Testis (tissue), 3 donors: ENCODE data around the gene EML4. TPM values are rescaled to one million over a fixed set of nuclear protein-coding genes. Genes with fewer than 3 reads are reported as not detected.

ENCODE experiments used
- DNase-seq: peaks from one replicate; pipeline ENCODE4 v3.0.0-alpha.2; 2019
- H3K27ac ChIP-seq, 2 donors: fragments of 200-600 bp; sonication (generic); one replicate each; pipeline ENCODE4 v1.5.1; 2019
- H3K27me3 ChIP-seq: fragments of 200-600 bp; sonication (generic); one replicate; pipeline ENCODE4 v1.5.1; 2019
- H3K36me3 ChIP-seq: fragments of 200-600 bp; sonication (generic); one replicate; pipeline ENCODE4 v1.5.1; 2017; ENCODE audit warnings: low read depth; ENCODE audit errors: missing control alignments
- H3K4me1 ChIP-seq: fragments of 200-600 bp; sonication (generic); one replicate; pipeline ENCODE4 v1.5.1; 2019
- H3K4me3 ChIP-seq, 2 donors: fragments of 200-600 bp; sonication (generic); one replicate each; pipeline ENCODE4 v1.5.1; 2017 to 2019
- H3K9me3 ChIP-seq: fragments of 200-600 bp; sonication (generic); one replicate; pipeline ENCODE4 v1.5.1; 2017
- CTCF ChIP-seq, 3 experiments: fragments of 450-650 bp in 2 of 3; fragments of 200-600 bp in 1 of 3; sonication (generic) in 1 of 3; IDR thresholded peaks; one replicate each; pipeline ENCODE4 v1.5.1; 2016 to 2019; ENCODE audit warnings: antibody characterized with exemption in 3 of 3, mild to moderate bottlenecking in 2 of 3, moderate library complexity in 1 of 3
- POLR2A ChIP-seq: fragments of 450-650 bp; IDR thresholded peaks from one replicate; pipeline ENCODE4 v1.6.1; 2017; ENCODE audit warnings: antibody characterized with exemption, mild to moderate bottlenecking, moderate library complexity
- WGBS, 2 donors: methylation state at CpG; one replicate each; pipeline ENCODE4 v1.1.5; 2018; 5-methylcytosine and 5-hydroxymethylcytosine counted together
- intact Hi-C: fragments of 100-400 bp; cut with DNase I; formaldehyde crosslinking; loops from one replicate; pipeline ENCODE4 v1.15.1; 2023; ENCODE audit warnings: low total_unique reads
- polyA plus RNA-seq: library from polyadenylated mRNA; stranded (reverse); fragments of 350-450 nt; fragmentation: Illumina TruSeq; extraction: RNeasy Lipid Tissue Mini Kit (QIAGEN cat#74804); gene quantifications from one replicate; pipeline ENCODE4 v1.2.3, GENCODE V29; 2014; ENCODE audit warnings: low read depth, low replicate concordance; ENCODE audit not compliant: insufficient read depth
- total RNA-seq, 2 donors: library from RNA; depleted of rRNA; stranded (reverse); fragments of >200 nt; gene quantifications; one replicate each; pipeline ENCODE4 v1.2.3, GENCODE V29; 2016

The EML4 gene
- total and polyA plus RNA-seq, 3 donors from 2014 or later: 49.0 to 71.0 (median 67.1) TPM

- no peak overlapping the region for H3K27ac ChIP-seq
- no peaks in the 10 kb centered on the region for H3K27me3 ChIP-seq
- 82 to 84% methylated on average over 2 of the region's 2 CpGs for WGBS, 2 donors
- H3K4me3 ChIP-seq: no peak overlapping the region
- H3K36me3 ChIP-seq: no peaks in the 10 kb centered on the region
- no peaks in the 10 kb centered on the region for H3K9me3 ChIP-seq
- intact Hi-C loops: no loop called here
- DNase-seq: no peak
- TF ChIP-seq CTCF (IDR thresholded peaks at IDR 0.05) (no peak), POLR2A (no peak)
- H3K4me1 ChIP-seq: no peaks in the 10 kb centered on the region
Measured at GRCh38 chr2:42249284-42249683, 80.1 kb downstream of the EML4 start.

DNA sequence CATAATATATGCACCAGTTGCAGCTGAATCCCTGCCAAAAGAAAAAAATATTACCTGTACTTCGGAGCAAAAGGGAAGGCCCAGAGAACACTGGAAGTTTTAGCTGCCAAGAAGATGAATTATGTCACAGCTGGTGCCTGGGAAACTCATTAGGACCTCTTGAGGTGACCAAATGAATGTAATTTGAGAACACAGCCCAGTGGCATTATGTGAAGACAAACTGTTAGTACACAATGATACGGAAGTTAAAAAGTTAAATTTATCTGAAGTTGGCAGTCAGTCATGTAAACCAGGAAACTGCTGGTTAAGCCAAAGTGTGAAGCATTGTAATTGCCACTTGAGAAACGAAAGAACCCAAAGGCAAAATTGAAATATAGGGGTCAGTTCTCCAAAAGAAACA, 80.7 kb downstream of the EML4 start:
- H3K4me3 ChIP-seq: no peak overlapping the region
- no peak overlapping the region for H3K27ac ChIP-seq
- H3K9me3 ChIP-seq: no peaks in the 10 kb centered on the region
- H3K4me1 ChIP-seq: no peaks in the 10 kb centered on the region
- H3K27me3 ChIP-seq: no peaks in the 10 kb centered on the region
- no peaks in the 10 kb centered on the region for H3K36me3 ChIP-seq
- 53 to 54% methylated on average over 3 of the region's 3 CpGs for WGBS, 2 donors
- intact Hi-C loops: no loop called here
- TF ChIP-seq CTCF (IDR thresholded peaks at IDR 0.05): no peak
- no peak for TF ChIP-seq POLR2A
- DNase-seq: no peak

DNA sequence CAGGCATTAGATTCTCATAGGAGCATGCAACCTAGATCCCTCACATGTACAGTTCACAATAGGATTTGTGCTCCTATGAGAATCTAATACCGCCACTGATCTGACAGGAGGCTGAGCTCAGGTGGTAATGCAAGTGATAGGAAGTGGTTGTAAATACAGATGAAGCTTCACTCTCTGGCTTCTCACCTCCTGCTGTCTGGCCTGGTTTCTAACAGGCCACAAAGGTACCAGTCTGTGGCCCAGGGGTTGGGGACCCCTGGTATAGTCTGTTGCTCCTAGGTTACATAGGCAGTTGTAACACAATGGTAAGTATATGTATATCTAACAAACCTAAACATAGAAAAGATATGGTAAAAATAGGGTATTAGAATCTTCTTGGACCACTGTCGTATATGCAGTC, 81.8 kb downstream of the EML4 start:
- no peak for DNase-seq
- 97 to 98% methylated on average over 2 of the region's 2 CpGs for WGBS, 2 donors
- intact Hi-C loops: no loop called here

GRCh38 chr2:42252464-42252863, 83.3 kb downstream of the EML4 start:
- Histone ChIP-seq H3K4me1 (no peaks in the 10 kb centered on the region), H3K4me3 (no peak overlapping the region), H3K9me3 (no peaks in the 10 kb centered on the region), H3K27me3 (no peaks in the 10 kb centered on the region), H3K36me3 (no peaks in the 10 kb centered on the region), H3K27ac (no peak overlapping the region)
- TF ChIP-seq CTCF (IDR thresholded peaks at IDR 0.05): no peak
- TF ChIP-seq POLR2A: no peak
- WGBS, 2 donors: 72 to 83% methylated on average over 3 of the region's 3 CpGs
- intact Hi-C loops: no loop called here
- no peak for DNase-seq

More for the DNA sequence above, 81.8 kb downstream of the EML4 start:
- H3K4me3 ChIP-seq: no peak overlapping the region
- no peaks in the 10 kb centered on the region for H3K27me3 ChIP-seq
- no peak for TF ChIP-seq POLR2A
- no peak for TF ChIP-seq CTCF (IDR thresholded peaks at IDR 0.05)
- no peaks in the 10 kb centered on the region for H3K36me3 ChIP-seq
- H3K9me3 ChIP-seq: no peaks in the 10 kb centered on the region
- no peak overlapping the region for H3K27ac ChIP-seq
- no peaks in the 10 kb centered on the region for H3K4me1 ChIP-seq

DNA sequence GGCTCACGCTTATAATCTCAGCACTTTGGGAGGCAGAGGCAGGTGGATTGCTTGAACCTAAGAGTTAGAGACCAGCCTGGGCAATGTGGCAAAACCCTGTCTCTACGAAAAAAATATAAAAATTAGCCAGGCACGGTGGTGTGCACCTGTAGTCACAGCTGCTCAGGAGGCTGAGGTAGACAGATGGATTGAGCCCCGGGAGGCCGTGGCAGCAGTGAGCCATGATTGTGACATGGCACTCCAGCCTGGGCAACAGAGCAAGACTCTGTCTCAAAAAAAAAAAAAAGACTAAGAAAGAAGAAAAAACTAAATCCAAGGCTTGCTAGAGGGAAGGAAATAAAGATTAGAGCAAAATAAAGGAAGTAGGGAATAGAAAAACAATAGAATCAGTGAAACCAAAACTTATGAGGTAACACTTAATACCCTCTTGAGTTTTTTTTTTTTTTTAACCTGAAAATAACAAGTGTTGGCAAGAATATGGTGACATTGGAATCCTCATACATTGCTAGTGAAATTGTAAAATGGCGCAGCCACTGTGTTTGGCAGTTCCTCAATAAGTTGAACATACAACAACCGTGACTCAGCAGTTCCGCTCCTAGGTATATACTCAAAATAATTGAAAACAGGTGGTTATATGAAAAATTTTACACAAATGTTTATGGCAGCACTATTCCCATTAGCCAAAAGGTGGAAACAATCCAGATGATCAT, 85.2 kb downstream of the EML4 start:
- DNase-seq: no peak
- H3K4me1 ChIP-seq: no peaks in the 10 kb centered on the region
- TF ChIP-seq CTCF (IDR thresholded peaks at IDR 0.05): no peak
- no peak for TF ChIP-seq POLR2A
- no peaks in the 10 kb centered on the region for H3K9me3 ChIP-seq
- H3K27me3 ChIP-seq: no peaks in the 10 kb centered on the region
- intact Hi-C loops: no loop called here
- no peak overlapping the region for H3K4me3 ChIP-seq
- no peak overlapping the region for H3K27ac ChIP-seq
- no peaks in the 10 kb centered on the region for H3K36me3 ChIP-seq
- 90 to 94% methylated on average over 8 of the region's 8 CpGs for WGBS, 2 donors
